Psoas muscle (tissue), 8 donors: ENCODE data around the gene ADORA1. TPM values are rescaled to one million over a fixed set of nuclear protein-coding genes. Genes with fewer than 3 reads are reported as not detected.

Experiments
- ATAC-seq, 4 donors: fragments of 200-7000 bp; cut with Tn5 transposase; one replicate each; pipeline ENCODE4 v1.9.1; 2020; ENCODE audit warnings: moderate library complexity in 3 of 4, mild to moderate bottlenecking in 2 of 4
- DNase-seq, 2 donors: peaks; one replicate each; pipeline ENCODE4 v3.0.0-alpha.2; 2020
- H3K27ac ChIP-seq: fragments of 200-600 bp; one replicate; pipeline ENCODE4 v1.8.0; 2022
- H3K27me3 ChIP-seq, 3 donors: fragments of 200-600 bp in 1 of 3; one replicate each; pipeline versions ENCODE4 v1.6.1 to v1.8.0; 2013 to 2022; ENCODE audit warnings: low read length in 2 of 3, mild to moderate bottlenecking in 2 of 3, moderate library complexity in 1 of 3; ENCODE audit not compliant: insufficient read depth in 3 of 3
- H3K36me3 ChIP-seq, 2 donors: fragments of 200-600 bp in 1 of 2; one replicate each; pipeline versions ENCODE4 v1.6.1 to v1.8.0; 2013 to 2022; ENCODE audit warnings: low read depth in 1 of 2, mild to moderate bottlenecking in 1 of 2, moderate library complexity in 1 of 2; ENCODE audit not compliant: insufficient read depth in 1 of 2
- H3K4me1 ChIP-seq: fragments of 200-600 bp; one replicate; pipeline ENCODE4 v1.8.0; 2022
- H3K4me3 ChIP-seq: fragments of 200-600 bp; one replicate; pipeline ENCODE4 v1.8.0; 2022; ENCODE audit warnings: mild to moderate bottlenecking
- H3K9me3 ChIP-seq: fragments of 200-600 bp; one replicate; pipeline ENCODE4 v1.8.0; 2022
- CTCF ChIP-seq: fragments of 200-600 bp; IDR thresholded peaks from one replicate; pipeline ENCODE4 v1.8.0; 2022; ENCODE audit warnings: antibody characterized with exemption
- WGBS, 3 donors: extraction: QIAGEN DNeasy Blood & Tissue Kit; methylation state at CpG; one replicate each; pipeline versions ENCODE4 v1.1.6 to v1.1.7; 2013; 5-methylcytosine and 5-hydroxymethylcytosine counted together
- intact Hi-C, 2 donors: fragments of 100-400 bp; cut with DNase I; formaldehyde crosslinking; loops; one replicate each; pipeline versions ENCODE4 v1.11.0 to v1.14.2; 2022
- polyA plus RNA-seq, 3 donors: library from polyadenylated mRNA; stranded (reverse); fragments of 200-250 nt; gene quantifications; one replicate each; pipeline ENCODE4 v1.2.3, GENCODE V29; 2013
- total RNA-seq, 4 donors: library from RNA; stranded (reverse); fragmentation: NEBNext Ultra II Directional in 2 of 4; extraction: Animal tissue kit (Norgen Biotek cat#: 25700) in 2 of 4; gene quantifications; one replicate each; pipeline versions ENCODE4 v1.2.1 to v1.2.4, GENCODE V29; 2021 to 2023
- donor health status: healthy with polysubstance abuse.
- donor health status: DM: no; HTN: no; CAD: no; lungs with moderate emphysema.
- donor health status: Bipolar disorder and iron deficiency.
- donor health status: healthy.
- donor health status: DM: yes; HTN: yes; CAD: no.
- donor health status: DM: no; HTN: no; CAD: no.
- donor health status: DM: no; HTN: no; CAD: no.
- donor health status: DM: yes; HTN: yes; CAD: no.

Gene ADORA1
- total and polyA plus RNA-seq, 7 donors, result 1.1 to 10.4 (median 1.8) TPM

- H3K9me3 ChIP-seq, result no peaks in the 10 kb centered on the region
- H3K36me3 ChIP-seq, result no peaks in the 10 kb centered on the region
- H3K4me1 ChIP-seq, result no peaks in the 10 kb centered on the region
- WGBS, 3 donors, result 48 to 59% (median 51%) methylated on average over 11 of the region's 11 CpGs
- no peak overlapping the region for H3K27ac ChIP-seq
- H3K4me3 ChIP-seq, result no peak overlapping the region
- peak in 2 of 4 donors; percentile 31 to 50 for ATAC-seq
- no peaks in the 10 kb centered on the region for H3K27me3 ChIP-seq
- intact Hi-C loops, result no loop called here
- no peak for DNase-seq
- TF ChIP-seq CTCF, result no peak
These were observed 16.1 kb downstream of the ADORA1 start for GRCh38 chr1:203143641-203144040.

GRCh38 chr1:203144661-203145060 lies 17.1 kb downstream of the ADORA1 start:
- Histone ChIP-seq H3K27me3 (no peaks in the 10 kb centered on the region), H3K4me1 (no peaks in the 10 kb centered on the region), H3K4me3 (no peak overlapping the region), H3K27ac (no peak overlapping the region), H3K9me3 (no peaks in the 10 kb centered on the region), H3K36me3 (no peaks in the 10 kb centered on the region)
- no peak for DNase-seq
- TF ChIP-seq CTCF, result no peak
- intact Hi-C loops, result no loop called here
- 58 to 64% (median 63%) methylated on average over 6 of the region's 6 CpGs for WGBS, 3 donors
- ATAC-seq, result no peak

GRCh38 chr1:203145321-203146041 lies 18.0 kb downstream of the ADORA1 start:
- Histone ChIP-seq H3K27ac (no peak overlapping the region), H3K27me3 (no peaks in the 10 kb centered on the region), H3K9me3 (no peaks in the 10 kb centered on the region), H3K4me1 (no peaks in the 10 kb centered on the region), H3K4me3 (no peak overlapping the region), H3K36me3 (no peaks in the 10 kb centered on the region)
- ATAC-seq (no peak), DNase-seq (no peak)
- 84 to 91% (median 87%) methylated on average over 13 of the region's 13 CpGs for WGBS, 3 donors
- intact Hi-C loops, result no loop called here
- no peak for TF ChIP-seq CTCF

GRCh38 chr1:203146042-203146369 lies 18.5 kb downstream of the ADORA1 start:
- Histone ChIP-seq H3K9me3 (no peaks in the 10 kb centered on the region), H3K27me3 (no peaks in the 10 kb centered on the region), H3K4me3 (no peak overlapping the region), H3K27ac (no peak overlapping the region), H3K4me1 (no peaks in the 10 kb centered on the region), H3K36me3 (no peaks in the 10 kb centered on the region)
- ATAC-seq (no peak), DNase-seq (no peak)
- TF ChIP-seq CTCF, result no peak
- intact Hi-C loops, result no loop called here
- WGBS, 3 donors, result 97 to 98% (median 98%) methylated on average over 2 of the region's 2 CpGs

- DNase-seq (no peak), ATAC-seq (no peak)
- intact Hi-C loops, result no loop called here
- 83 to 86% (median 84%) methylated on average over 7 of the region's 7 CpGs for WGBS, 3 donors
- no peaks in the 10 kb centered on the region for H3K27me3 ChIP-seq
- H3K4me3 ChIP-seq, result no peak overlapping the region
- H3K9me3 ChIP-seq, result no peaks in the 10 kb centered on the region
- TF ChIP-seq CTCF, result no peak
- H3K36me3 ChIP-seq, result no peaks in the 10 kb centered on the region
- H3K27ac ChIP-seq, result no peak overlapping the region
- H3K4me1 ChIP-seq, result no peaks in the 10 kb centered on the region
These were observed 19.0 kb downstream of the ADORA1 start for GRCh38 chr1:203146537-203146936.
